HuH-7.5 (cell line): ENCODE results near the gene RBM26.

Experiments
- DNase-seq: peaks from one replicate; pipeline ENCODE4 v3.0.0; 2011; ENCODE audit warnings: low spot score

RBM26 gene

DNA sequence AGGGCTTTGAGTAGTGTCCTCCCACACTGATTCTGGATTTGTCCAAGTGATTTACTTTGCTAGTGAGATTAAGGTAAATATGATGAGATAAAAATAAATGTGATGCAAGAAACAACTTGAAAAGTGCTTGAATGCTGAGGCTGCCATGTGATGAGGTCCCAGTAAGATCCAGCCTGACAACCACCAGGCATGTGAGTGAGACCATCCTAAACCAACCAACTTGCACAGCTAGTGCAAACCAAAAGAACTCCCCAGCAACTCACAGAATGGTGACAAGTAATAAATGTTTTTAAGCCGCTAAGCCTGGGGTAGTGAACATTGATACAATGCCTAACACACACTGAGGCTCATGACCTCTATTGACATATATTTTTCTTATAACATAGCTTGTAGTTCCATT lies 13.3 kb upstream of the RBM26 start:
- no peak for DNase-seq

DNA sequence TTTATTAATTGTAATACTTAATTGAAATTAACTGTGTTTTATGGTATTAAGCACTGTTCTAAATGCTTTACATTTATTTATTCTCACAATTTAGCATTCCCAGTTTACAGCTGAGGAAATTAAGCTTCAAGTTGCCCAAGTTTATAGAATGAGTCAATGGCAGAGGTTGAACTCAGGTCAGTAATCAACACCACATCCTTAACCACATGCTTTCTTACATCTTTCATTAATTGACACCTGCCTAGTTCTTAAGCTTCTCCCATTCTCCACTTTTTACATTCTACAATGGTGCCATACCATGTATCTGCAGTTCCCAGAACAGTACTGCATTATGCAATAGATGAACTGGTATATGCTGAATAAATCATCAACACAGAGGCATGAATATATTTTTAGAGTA lies 11.7 kb upstream of the RBM26 start:
- DNase-seq = no peak

DNA sequence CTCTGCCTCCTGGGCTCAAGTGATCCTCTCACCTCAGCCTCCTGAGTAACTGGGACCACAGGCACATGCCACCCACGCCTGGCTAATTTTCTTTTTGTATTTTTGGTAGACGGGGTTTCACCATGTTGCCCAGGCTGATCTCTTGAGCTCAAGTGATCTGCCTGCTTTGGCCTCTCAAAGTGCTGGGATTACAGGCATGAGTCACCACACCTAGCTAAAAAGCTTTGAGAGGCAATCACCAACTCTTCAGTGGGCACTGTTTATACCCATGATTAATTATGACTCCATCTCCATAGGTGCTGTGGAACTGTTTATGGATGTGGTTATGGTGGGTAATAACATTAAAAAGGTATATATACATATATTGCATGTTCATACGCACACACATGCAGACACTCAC lies 7.5 kb upstream of the RBM26 start:
- no peak for DNase-seq

DNA sequence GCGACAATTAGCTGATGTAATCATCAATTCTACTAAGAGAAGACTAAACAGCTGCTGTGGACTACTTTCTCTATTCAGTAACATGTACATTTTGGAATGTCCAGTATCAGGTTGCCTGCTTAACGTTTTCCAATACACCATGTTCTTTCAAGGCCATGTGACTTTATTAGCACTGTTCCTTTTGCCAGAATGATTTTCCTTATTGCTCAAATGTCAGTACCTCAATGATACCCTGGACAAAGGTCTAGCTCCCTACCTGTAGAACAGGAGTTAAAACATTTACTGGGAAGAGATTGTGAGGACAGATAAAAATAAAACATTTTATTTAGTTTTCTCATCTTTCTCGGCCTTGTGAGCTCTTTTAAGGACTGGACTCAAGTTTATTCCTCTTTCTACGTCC lies 3.8 kb upstream of the RBM26 start:
- DNase-seq = no peak

DNA sequence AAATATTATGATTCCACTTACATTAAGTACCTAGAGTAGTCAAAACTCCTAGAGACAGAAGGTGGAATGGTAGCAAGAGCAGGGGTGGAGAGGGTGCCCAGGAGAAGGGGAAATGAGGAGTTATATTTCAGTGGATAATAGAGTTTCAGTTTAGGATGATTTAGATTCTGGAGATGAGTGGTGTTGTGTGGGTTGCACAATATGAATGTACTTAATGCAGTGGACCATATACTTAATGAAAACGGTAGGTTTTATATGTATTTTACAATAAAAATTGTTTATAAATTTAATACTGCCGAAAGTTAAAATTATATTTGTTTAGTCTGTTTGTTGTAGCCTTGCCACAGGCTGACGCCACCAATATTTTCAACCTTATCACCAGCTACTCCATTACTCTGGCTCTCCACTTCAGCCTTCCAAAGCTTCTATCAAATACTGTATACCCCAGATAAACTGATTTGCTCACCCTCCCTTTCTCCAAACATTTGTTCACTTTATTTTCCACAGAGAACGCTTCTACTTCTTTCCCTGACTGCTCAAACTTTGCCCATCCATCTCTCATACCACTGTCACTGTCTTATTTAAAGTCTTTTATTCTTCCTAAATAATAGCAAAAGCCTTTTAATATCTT lies 1.4 kb upstream of the RBM26 start:
- DNase-seq = no peak

DNA sequence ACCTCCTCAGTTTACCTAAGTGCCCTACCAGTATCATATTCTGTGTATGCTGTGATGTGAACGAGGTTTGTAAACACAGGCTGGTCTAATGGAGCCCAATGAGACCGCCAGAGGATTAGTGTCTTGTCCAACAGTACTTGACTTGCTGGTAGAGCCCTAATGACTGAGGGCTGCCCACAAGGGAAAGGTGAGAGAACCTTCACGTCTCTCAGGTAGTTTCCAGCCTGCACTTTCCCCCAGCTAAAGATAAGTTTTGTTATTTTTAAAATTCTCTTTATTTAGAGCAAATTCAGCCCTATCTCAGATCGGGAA lies 498 bp upstream of the RBM26 start:
- no peak for DNase-seq

DNA sequence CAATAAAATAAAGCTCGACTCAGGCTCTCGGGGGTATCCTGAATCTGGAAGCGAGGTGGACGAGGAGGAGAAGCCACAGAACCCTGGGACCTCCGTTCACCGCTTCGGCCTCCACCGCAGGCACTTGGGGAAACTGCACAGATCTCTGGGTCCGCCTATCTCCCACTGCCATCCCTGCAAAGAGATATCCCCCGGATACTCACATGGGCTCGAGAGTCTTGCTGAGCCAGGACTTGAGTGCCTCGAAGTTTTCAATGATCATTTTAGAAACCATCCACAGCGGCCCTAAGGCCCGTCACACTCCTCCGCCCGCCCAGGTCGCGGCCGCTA lies 589 bp downstream of the RBM26 start:
- DNase-seq = no peak

DNA sequence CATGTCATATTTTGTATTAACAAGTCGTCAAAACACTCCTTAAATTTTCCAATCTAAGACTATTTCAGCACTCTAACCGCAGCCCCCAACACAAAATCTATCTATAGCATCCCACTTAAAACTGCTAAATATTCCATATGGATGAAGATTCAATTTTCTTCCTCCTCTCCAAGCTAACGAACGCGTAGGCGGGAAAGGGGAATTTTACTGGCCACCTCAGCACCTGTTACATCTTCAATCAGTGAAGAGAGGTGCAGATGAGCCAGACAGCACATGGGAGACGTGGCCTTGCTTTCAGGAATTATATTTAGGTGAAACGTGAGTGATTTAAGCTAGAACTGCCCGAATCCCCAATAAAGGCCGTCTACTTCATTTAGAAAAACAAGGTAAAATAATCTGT lies 1.1 kb downstream of the RBM26 start:
- DNase-seq = peak; percentile 31

DNA sequence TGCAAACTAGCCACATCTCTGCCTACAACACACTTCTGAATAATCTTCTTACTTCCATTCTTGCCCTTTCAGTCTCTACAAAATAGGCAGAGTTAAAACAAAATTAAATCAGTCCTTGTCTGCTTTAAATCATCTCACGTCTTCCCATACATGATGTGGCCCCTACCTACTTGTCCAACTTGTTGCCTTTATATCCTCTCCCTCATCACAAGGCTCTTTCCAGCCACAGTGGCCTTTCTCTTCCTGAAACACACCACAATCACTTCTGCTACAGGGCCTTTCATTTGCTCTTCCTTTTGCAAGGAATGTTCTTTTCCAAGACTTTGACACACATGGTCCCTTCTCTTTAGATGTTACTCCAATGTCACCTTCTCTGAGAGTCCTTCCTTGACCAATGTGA lies 1.7 kb downstream of the RBM26 start:
- no peak for DNase-seq

DNA sequence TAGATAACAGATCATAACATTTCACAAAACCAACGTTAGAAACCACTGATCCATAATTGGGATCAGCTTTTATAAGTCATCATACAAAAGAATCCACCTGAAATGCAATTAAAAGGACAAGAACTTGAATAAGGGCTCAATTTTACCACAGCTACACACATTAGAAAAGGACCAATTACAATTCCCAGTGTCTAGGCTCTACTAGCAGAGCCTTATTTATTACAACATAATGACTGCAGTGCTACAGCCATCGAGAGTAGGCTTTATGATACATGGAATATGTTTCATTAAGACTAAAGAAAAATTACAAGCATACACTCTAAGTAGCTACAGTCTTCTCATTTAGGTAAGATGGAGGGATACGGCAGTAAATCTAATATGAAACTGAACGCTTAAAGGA lies 2.9 kb downstream of the RBM26 start:
- no peak for DNase-seq

DNA sequence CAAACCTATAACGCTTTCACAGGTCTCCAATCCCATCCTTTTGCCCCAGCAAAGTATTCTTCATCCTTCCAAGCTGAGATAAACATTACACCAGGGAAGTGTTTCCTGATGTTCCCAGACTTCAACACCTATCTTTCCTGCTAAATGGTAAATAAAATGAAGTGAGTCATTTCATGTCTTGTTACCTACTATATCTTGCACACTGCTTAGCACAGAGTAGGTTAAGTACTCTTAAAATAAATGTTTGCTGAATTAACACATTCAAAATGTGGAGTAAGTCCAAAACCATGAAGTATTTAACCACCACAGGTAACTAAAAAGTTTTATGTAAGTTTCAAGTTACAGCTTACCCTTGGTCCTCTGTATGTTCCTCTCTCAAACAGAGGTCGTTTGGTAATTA lies 3.4 kb downstream of the RBM26 start:
- DNase-seq = no peak

DNA sequence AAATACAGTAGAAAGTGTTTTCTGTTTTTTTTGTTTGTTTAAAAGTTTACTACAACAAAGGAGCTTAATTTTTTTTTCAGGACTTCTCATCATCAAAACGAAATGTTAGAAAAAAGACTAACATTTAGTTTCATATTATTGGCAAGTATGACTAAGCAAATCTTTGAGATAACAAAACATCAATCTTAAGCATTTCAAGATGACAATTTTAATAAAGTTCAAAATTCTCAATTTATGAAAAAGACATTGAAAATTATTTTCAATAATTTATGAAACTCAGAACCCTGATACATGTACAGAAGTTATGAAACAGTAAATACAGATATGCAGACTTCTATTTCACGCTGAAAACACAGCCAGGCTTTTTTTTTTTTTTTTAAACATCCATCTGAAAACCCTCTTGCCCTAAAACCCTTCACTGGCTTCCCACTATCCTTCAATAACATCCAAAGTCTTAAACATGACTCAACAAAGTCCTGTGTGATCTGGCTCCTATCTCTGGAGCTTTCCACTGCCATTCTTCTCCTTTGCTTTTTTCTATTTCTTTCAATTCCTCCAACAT lies 3.9 kb downstream of the RBM26 start:
- no peak for DNase-seq

DNA sequence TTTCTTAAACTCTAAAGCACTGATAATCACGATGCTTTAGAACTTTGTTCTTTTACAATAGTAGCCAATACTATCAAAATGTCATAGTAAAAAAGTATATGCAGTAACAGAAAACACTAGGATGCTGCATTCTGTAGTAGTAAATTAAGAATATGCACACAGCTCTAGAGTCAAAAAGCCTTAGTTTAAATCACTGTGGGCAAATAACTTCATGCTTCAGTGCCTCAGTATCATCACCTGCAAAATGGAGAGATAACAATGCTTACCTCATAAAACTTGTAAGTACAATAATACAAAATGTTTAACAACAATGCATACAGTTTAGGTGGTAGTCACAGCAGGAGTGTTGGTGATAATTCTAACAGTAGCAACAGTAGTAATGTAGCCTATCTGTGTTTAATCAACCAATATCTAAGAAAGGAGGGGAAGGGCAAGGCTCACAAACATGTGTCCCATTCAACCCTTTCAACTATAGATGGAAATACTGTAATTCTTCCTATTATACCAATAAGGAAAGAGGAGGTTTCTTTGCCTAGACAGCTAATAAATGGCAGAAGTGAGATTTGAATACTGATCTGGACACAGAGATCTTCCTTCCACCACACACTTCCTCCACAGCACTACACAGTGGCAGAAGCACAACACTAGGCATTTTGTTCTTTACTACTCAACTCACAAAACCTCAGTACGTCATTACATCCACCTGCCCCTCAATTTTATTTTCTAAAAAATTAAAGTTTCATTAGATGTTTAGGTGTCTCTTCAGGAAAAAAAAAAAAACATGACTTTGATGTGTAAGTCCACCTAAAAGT lies 4.6 kb downstream of the RBM26 start:
- DNase-seq = no peak

DNA sequence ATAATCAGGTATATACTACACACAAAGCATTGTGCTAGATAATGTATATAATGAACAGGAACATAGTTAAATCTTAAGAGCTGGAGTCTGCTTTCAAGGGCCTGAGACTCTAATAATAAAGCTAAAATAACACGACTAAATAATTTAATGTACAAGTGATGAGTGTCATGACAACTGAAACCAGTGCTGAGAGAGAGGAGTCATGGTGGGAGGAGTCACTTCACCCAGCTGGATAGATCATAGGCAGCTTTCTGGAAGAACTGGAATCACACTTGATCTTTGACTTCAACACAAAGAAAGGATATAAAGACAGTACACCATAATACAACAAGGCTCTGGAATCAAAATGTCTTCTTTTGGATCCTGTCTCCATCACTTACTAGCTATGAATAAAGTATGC lies 7.1 kb downstream of the RBM26 start:
- DNase-seq = no peak

DNA sequence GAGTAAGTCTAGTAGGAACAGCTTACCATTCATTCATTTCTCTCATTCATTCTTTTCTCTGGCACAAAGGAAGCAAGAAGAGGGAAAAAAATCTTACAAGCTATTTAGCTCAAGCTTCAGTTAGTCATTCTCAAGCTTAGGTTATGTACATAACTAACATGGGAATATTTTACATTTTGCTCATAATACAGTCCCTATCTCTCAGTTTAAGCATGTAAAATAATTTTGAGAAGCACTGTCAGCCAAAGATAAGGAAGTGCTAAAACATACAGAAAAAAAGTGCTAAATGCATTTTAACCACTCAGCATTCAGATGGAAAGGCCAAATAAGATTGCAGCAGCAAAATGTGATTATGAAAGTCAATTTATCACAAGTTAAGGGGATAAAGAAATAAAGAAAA lies 7.9 kb downstream of the RBM26 start:
- DNase-seq = no peak

DNA sequence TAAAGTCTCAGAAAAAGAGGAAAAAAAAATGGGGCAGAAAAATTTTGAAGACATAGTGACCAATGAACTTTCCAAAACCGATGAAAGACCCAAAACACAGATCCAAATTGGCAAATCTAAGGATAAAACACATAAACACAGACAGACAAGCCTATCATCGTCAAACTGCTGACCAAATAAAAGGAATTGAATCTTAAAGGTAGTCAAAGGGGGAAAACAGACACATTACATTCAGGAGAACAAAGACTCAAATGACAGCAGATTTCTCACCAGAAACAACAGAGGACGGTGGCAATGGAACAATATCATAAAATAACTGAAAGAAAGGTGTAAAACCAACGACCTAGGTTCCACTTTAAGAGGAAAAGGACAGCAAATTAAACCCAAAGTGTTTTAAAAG lies 10.2 kb downstream of the RBM26 start:
- no peak for DNase-seq

DNA sequence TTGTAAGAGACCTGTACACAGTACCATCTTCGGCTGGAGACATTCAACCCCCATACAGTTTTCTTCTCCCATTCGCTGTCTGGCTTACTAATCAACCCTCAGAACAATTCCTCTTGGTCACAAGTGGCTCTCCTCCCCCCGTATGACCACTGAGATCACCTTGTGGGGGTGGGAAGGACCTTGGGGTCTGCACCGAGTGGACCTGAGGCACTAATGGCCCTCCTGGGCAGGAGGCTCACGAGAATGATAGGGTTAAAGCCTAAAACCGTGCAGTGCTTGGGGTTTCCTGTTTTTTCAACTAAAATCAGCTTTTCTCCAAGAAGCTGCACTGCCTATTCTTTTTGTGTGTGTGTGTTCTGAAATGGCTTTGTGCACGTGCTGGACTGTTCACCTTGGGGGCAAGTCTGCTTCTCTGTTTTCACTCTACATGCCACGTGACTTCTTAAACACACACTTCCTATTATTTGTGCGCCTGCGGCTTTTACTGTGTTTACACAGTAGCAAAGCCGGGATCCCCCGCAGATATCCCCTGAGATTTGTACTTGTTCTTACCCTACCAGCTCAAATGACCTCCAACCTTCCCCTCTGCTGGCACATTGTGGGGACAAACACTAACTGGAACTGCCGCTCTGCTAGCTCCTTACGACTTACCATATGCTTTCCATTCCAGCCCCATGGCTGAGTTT lies 12.3 kb downstream of the RBM26 start:
- no peak for DNase-seq

DNA sequence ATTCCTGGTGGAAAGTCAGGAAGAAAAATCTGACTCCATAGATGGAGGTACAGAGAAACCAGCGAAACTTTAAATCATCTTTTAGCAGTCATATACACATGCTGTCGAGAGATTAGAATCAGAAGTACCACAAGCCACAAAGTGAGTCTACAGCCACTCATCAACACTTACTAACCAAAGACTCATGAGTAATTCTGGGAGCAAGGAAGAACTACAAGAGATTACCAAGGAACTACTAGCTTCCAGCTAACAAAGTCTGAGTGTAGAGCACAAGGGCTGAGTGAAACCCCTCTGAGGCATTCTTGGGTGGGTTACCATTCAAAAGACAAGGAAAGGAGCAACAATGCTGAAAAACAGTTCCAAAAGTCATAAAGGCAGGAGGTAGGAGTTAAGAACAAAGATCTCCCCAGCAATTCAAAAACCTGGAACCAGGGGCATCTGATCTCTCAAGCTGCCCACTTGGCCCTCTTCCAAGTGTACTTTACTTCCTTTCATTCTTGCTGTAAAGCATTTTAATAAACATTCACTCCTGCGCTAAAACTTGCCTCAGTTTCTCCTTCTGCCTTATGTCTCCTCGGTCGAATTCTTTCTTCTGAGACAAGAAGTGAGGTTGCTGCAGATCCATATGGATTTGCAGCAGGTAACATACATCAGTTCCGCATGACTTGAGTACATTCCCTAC lies 13.0 kb downstream of the RBM26 start:
- DNase-seq = no peak

DNA sequence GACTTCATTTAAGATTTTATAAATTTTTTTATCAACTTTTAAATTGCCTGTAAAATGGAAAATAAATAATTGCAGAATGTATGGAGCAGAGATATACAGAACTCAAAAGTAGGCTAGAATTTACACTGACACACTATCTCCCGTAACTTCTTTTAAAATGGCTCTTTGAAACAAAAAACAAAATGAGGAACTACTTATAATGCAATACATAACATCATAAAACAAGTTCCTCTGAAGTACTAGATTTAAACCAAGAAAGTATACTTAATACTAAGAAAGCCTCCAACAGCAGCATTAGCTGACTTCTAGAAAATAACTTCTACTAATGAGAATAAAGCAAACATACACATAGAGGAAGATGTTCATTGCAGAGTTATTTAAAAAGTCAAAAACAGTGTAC lies 17.0 kb downstream of the RBM26 start:
- no peak for DNase-seq

DNA sequence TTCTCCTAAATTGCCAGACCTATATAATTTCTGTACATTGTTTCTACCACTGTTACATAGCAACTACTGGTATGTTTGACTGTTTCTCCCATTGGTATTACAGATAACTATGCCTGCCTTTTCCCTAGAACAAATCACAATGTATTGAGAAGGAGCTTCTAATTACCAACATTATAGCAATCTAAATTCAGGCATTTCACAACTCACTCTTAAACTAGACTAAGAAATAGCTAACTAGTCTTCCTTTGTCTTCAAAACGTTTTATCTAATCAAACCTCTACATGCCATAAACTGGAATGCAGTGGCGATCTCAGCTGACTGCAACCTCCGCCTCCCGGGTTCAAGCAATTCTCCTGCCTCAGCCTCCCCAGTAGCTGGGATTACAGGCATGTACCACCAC lies 18.2 kb downstream of the RBM26 start:
- DNase-seq = no peak

DNA sequence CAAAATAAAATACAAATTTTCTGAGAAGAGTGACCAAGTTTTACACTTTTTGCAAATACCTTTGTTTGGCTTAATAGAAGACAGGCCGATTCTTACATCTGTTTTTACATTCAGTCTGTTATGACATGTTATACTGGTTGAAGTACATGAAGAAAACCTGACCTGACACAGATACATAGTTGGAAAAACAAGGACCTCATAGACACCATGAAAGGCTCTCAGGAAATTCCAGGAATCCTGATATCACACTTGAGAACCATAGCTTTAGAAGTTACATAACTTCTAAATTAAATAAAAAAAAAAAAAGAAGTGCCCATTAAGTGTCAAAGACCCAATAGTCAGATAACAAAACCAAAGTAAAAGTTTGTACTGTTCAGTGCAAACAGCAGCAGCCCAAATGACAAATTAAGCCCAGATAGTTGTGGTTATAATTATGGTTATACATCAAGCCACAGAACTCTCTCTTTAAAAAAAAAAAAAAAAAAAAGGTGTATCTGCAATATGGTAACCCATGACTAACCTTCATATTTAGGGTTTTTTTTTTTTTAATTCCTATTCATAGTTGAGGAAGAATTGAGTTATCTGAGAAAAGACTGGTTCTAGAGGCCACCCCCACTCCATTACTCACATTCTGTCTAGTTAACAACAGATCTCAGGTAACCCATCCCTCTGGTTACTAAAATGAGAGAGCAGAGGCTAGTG lies 19.8 kb downstream of the RBM26 start:
- no peak for DNase-seq

DNA sequence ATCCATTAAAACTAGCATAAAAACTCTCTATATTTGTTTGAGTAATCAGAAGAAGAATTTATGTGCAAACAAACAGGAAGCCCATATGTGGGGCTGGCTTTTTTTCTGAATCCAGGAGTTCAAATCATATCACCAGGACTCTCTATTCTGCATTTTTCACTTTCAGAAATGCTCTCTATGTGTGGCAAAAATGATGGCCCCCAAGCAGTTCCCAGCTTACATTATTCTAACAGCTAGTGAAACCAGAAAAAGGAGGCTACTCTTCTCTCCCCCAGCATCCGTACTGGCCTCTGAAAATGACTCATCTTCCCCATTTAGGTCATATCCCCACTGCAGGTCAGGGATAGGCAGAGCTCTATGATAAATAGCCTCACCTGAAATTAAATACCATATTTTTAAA lies 20.4 kb downstream of the RBM26 start:
- DNase-seq = no peak
